Gastroesophageal sphincter (tissue), 4 donors: Measurements from ENCODE around the gene LDLRAD4. TPM values are rescaled to one million over a fixed set of nuclear protein-coding genes. Genes with fewer than 3 reads are reported as not detected.
A peak's percentile ranks its signal among the peaks of the same experiment; 100 is the strongest.

Experiments
- ATAC-seq: fragments of 150-250 bp; one replicate; pipeline ENCODE4 v1.9.1; 2016; ENCODE audit warnings: mild to moderate bottlenecking, moderate library complexity
- H3K27ac ChIP-seq, 4 donors: fragments of 200-600 bp; sonication (generic) in 3 of 4; 1 replicate in 3 of 4; 2 replicates in 1 of 4; pipeline ENCODE4 v1.5.1; 2016 to 2019
- H3K27me3 ChIP-seq: fragments of 200-600 bp; sonication (generic); one replicate; pipeline ENCODE4 v1.5.1; 2019
- H3K36me3 ChIP-seq, 2 donors: fragments of 200-600 bp; sonication (generic); one replicate each; pipeline ENCODE4 v1.5.1; 2019; ENCODE audit warnings: control low read depth in 1 of 2
- H3K4me1 ChIP-seq, 3 donors: fragments of 200-600 bp; sonication (generic); 1 replicate in 2 of 3; 2 replicates in 1 of 3; pipeline ENCODE4 v1.5.1; 2016 to 2019; ENCODE audit warnings: control low read depth in 2 of 3
- H3K4me3 ChIP-seq, 2 donors: fragments of 200-600 bp; sonication (generic); one replicate each; pipeline ENCODE4 v1.5.1; 2019; ENCODE audit warnings: mild to moderate bottlenecking in 1 of 2, moderate library complexity in 1 of 2
- H3K9me3 ChIP-seq, 3 donors: fragments of 200-600 bp; sonication (generic); one replicate each; pipeline ENCODE4 v1.5.1; 2017 to 2019; ENCODE audit warnings: control low read depth in 2 of 3
- CTCF ChIP-seq, 4 experiments: fragments of 200-600 bp in 2 of 4; fragments of 450-650 bp in 2 of 4; sonication (generic) in 1 of 4; IDR thresholded peaks; one replicate each; pipeline ENCODE4 v1.5.1; 2017 to 2019; ENCODE audit warnings: antibody characterized with exemption in 4 of 4, mild to moderate bottlenecking in 2 of 4, moderate library complexity in 2 of 4
- EP300 ChIP-seq: sonication (generic); formaldehyde crosslinking; IDR thresholded peaks from one replicate; pipeline ENCODE4 v1.6.1; 2017; ENCODE audit warnings: antibody characterized with exemption, mild to moderate bottlenecking
- POLR2A ChIP-seq, 2 donors: fragments of 450-650 bp; IDR thresholded peaks; one replicate each; pipeline ENCODE4 v1.6.1; 2017; ENCODE audit warnings: antibody characterized with exemption in 2 of 2, mild to moderate bottlenecking in 2 of 2, moderate library complexity in 1 of 2
- POLR2AphosphoS5 ChIP-seq: sonication (generic); formaldehyde crosslinking; IDR thresholded peaks from one replicate; pipeline ENCODE4 v1.6.1; 2017; ENCODE audit warnings: antibody characterized with exemption
- WGBS, 2 donors: methylation state at CpG; one replicate each; pipeline ENCODE4 v1.1.5; 2018; ENCODE audit warnings: low coverage in 1 of 2; 5-methylcytosine and 5-hydroxymethylcytosine counted together
- total RNA-seq, 4 donors: library from RNA; depleted of rRNA; stranded (reverse); fragments of >200 nt; gene quantifications; one replicate each; pipeline ENCODE4 v1.1.0, GENCODE V29; 2016

LDLRAD4 gene
- total RNA-seq, 4 donors from 2014 or later, result 28.1 to 85.9 (median 55.2) TPM

- Histone ChIP-seq H3K27ac (no peak overlapping the region), H3K4me1 (peaks cover 0 to 78% (median 3%) of the 10 kb centered on the region in 3 donors), H3K4me3 (no peak overlapping the region), H3K9me3 (no peaks in the 10 kb centered on the region), H3K27me3 (no peaks in the 10 kb centered on the region), H3K36me3 (no peaks in the 10 kb centered on the region)
- WGBS, 2 donors, result 74 to 76% methylated on average over 8 to 9 of the region's 12 CpGs
- no peak for TF ChIP-seq POLR2A (IDR thresholded peaks at IDR 0.05)
- TF ChIP-seq POLR2AphosphoS5, result no peak
- no peak for TF ChIP-seq CTCF (IDR thresholded peaks at IDR 0.05)
- TF ChIP-seq EP300, result no peak
- ATAC-seq, result no peak
These were observed 322.1 kb downstream of the LDLRAD4 start for GRCh38 chr18:13540477-13541182.

- Histone ChIP-seq H3K4me1 (peaks cover 0 to 83% (median 3%) of the 10 kb centered on the region in 3 donors), H3K9me3 (no peaks in the 10 kb centered on the region), H3K27me3 (no peaks in the 10 kb centered on the region), H3K4me3 (no peak overlapping the region), H3K36me3 (no peaks in the 10 kb centered on the region), H3K27ac (peak overlapping the region; percentile 31 to 82 (median 77))
- peak; percentile 60 for ATAC-seq
- peak; percentile 85 for TF ChIP-seq POLR2AphosphoS5
- TF ChIP-seq EP300, result no peak
- 64 to 66% methylated on average over 6 to 11 of the region's 13 CpGs for WGBS, 2 donors
These were observed 323.3 kb downstream of the LDLRAD4 start for GRCh38 chr18:13541621-13542519.

- H3K4me3 ChIP-seq, result no peak overlapping the region
- peaks cover 0 to 89% (median 3%) of the 10 kb centered on the region in 3 donors for H3K4me1 ChIP-seq
- H3K9me3 ChIP-seq, result no peaks in the 10 kb centered on the region
- peak overlapping the region; percentile 31 to 82 (median 77) for H3K27ac ChIP-seq
- TF ChIP-seq POLR2AphosphoS5, result no peak
- no peak for TF ChIP-seq CTCF (IDR thresholded peaks at IDR 0.05)
- no peak for TF ChIP-seq POLR2A (IDR thresholded peaks at IDR 0.05)
- TF ChIP-seq EP300, result no peak
- 20 to 74% methylated on average over 1 to 7 of the region's 7 CpGs for WGBS, 2 donors
- H3K27me3 ChIP-seq, result no peaks in the 10 kb centered on the region
- H3K36me3 ChIP-seq, result no peaks in the 10 kb centered on the region
- no peak for ATAC-seq
These were observed 323.9 kb downstream of the LDLRAD4 start for GRCh38 chr18:13542520-13542847.

- Histone ChIP-seq H3K4me1 (peaks cover 0 to 96% (median 3%) of the 10 kb centered on the region in 3 donors), H3K4me3 (no peak overlapping the region), H3K27me3 (no peaks in the 10 kb centered on the region), H3K36me3 (no peaks in the 10 kb centered on the region), H3K27ac (peak overlapping the region; percentile 12 to 82 (median 77)), H3K9me3 (no peaks in the 10 kb centered on the region)
- no peak for ATAC-seq
- 66 to 76% methylated on average over 4 of the region's 4 CpGs for WGBS, 2 donors
- TF ChIP-seq POLR2AphosphoS5, result no peak
- TF ChIP-seq CTCF (IDR thresholded peaks at IDR 0.05), result no peak
- TF ChIP-seq POLR2A (IDR thresholded peaks at IDR 0.05), result no peak
- no peak for TF ChIP-seq EP300
These were observed 324.6 kb downstream of the LDLRAD4 start for GRCh38 chr18:13543144-13543543.

- TF ChIP-seq POLR2AphosphoS5 (peak; percentile 75), EP300 (no peak)
- H3K4me1 ChIP-seq, result peaks cover 0 to 97% (median 12%) of the 10 kb centered on the region in 3 donors
- H3K9me3 ChIP-seq, result no peaks in the 10 kb centered on the region
- no peak overlapping the region for H3K4me3 ChIP-seq
- H3K36me3 ChIP-seq, result no peaks in the 10 kb centered on the region
- peak; percentile 58 for ATAC-seq
- H3K27ac ChIP-seq, result peak overlapping the region; percentile 12 to 82 (median 77)
- H3K27me3 ChIP-seq, result no peaks in the 10 kb centered on the region
- WGBS, 2 donors, result 61 to 65% methylated on average over 5 to 20 of the region's 25 CpGs
These were observed 325.5 kb downstream of the LDLRAD4 start for GRCh38 chr18:13543811-13544732.
